Measurements from ENCODE around the gene SPTBN1.
A peak's percentile ranks its signal among the peaks of the same experiment; 100 is the strongest.

SPTBN1 gene

DNA sequence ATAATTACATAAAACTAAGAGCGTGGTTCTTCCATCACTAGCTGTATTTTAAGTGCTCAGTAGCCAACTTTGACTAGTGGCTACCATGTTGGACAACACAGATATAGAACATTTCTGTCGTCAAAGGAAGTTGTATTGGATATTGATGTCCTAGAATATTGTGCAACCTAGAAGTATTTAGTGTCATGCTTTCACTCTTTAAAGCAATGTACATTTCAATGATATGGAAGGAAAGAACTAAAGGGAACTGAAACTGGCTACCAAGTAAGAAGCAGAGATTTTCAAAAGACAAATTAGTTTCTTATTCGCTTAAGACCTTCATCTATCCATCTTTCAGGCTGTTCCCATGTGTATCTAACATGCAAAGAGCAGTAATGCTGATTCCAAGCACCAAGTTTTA lies 182.0 kb downstream of the SPTBN1 start:
- no peak for DNase-seq

DNA sequence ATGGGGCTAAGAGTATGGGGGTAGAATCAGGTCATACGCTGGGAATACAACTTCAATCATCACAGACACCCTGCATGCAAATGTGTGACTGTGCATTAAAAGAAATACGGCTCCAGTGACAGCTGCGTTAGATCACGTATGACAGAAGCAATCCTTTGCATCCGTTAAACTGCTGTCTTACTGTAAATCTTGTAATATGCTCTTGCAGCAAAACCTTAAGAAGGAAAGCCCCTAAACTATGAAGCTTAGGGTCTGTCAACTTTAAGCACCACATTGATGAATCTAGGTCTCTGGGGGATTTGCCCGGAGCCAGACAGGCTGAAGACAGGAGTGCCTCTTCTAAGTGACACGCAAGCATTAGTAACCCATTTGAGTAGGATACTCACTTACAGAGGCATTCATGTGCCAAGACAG lies 182.7 kb downstream of the SPTBN1 start:
- no peak for DNase-seq

DNA sequence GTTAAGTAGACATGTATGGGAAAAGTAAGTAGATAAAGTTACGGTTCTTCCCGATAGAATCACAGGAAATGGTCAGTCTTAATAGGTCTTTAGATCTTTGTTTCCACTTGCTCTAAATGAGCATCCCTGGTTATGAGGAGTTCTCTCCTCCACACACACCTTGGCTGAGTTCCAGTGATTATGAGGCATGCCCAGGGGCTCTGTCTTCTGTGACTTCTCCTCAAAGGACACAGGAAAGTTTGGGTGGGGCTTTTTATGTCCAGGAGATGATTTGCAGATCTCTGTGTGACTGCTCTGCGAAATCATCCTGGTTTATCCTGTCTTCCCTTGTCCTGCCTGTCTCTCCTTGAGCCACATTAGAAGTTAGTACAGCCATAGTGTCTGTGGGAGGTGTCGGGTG lies 183.5 kb downstream of the SPTBN1 start:
- no peak for DNase-seq

- DNase-seq = no peak
These were observed 184.9 kb downstream of the SPTBN1 start for GRCh38 chr2:54640834-54641540.

DNA sequence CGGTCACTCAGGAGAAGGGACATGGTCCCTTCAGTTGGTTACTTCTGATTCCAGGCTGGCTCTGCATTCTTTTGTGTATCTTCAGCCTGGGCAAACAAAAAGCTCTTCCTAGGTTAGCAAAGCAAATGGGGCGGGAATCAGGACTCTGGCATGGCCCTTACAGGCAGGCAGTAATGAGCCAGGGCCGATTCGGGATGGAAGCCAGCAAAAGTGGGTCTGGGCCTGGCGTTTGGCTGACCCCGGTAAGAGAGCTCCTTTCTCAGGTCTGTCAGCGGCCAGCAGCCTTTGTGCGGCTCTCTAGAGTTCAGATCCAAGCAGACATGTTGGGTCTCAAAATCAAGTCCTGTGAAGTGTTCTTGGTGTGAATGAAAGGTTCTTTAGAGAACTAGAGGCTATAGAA lies 185.9 kb downstream of the SPTBN1 start:
- no peak for DNase-seq

DNA sequence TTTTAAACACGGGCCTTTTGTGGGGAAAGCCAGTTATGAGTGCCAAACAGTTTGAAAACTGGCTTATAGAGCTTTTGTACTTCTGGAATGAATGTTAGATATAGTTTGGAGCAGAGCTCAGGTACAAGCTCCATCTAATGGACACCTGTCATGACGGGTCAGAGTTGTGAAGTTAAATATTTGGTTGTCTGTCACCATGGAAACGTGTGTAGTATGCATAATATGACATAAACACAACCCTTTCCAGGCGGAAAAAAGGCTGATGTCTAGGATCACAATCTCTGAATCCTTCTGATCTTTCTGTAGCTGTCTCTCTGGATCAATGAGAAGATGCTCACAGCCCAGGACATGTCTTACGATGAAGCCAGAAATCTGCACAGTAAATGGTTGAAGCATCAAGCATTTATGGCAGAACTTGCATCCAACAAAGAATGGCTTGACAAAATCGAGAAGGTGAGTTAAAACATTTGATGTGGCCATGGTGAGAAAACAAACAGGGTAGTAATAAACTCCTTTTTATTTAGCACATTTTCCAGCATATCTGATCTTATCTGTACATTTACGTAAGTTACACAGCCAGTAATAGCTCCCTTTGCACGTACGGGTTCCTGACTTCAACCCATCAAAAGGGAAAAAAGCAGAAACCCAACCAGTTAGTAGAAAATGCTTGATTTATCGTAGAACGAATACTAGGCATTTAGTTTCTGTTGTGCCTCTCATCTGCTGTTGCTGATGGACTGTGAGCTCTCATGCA lies 186.7 kb downstream of the SPTBN1 start:
- no peak for DNase-seq

GRCh38 chr2:54644236-54644635 lies 188.1 kb downstream of the SPTBN1 start:
- no peak for DNase-seq

- DNase-seq = no peak
These were observed 190.2 kb downstream of the SPTBN1 start for GRCh38 chr2:54646170-54646927.

GRCh38 chr2:54648256-54648655 lies 192.1 kb downstream of the SPTBN1 start:
- no peak for DNase-seq

- no peak for DNase-seq
These were observed 193.1 kb downstream of the SPTBN1 start for GRCh38 chr2:54649191-54649590.

GRCh38 chr2:54649633-54650032 lies 193.5 kb downstream of the SPTBN1 start:
- no peak for DNase-seq

DNA sequence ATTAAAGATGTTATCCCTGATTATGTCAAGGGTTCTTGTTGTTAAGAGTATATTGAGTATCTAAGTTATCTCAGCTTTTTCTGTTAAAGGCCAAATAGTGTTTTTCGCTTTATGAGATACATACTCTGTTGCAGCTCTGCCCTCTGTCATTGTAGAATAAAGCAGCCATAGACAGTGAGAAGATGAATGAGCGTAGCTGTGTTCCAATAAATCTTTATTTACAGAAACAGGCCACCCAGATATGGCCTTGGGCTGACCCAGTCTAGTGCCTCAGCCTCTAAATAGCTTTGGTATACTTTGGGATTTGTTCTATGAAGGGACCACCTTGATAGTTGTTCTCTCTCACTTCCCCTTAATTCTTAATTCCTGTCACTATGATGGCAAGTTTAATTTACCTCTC lies 194.5 kb downstream of the SPTBN1 start:
- no peak for DNase-seq

DNA sequence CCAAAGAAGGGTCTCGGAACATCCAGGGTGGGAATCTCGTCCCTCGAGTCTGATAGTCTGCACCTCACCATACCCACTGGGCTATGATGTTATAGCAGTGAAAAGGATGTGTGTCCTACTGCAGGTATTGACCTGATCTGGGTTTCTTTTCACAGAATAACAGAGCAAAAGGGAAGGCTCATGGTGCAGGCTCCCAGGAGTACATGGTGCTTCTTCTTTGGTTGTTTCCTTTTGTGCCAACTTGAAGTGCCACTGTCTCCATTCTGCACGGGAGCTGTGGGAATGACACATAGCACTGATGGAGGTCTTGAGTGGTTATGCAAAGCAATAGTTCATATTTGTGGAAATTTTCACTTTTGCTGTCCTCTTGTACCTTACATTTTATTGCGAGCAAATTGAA lies 195.2 kb downstream of the SPTBN1 start:
- no peak for DNase-seq

GRCh38 chr2:54652540-54652939 lies 196.4 kb downstream of the SPTBN1 start:
- DNase-seq = no peak

- no peak for DNase-seq
These were observed 197.6 kb downstream of the SPTBN1 start for GRCh38 chr2:54653572-54654204.

- no peak for DNase-seq
These were observed 199.1 kb downstream of the SPTBN1 start for GRCh38 chr2:54655046-54655809.

DNA sequence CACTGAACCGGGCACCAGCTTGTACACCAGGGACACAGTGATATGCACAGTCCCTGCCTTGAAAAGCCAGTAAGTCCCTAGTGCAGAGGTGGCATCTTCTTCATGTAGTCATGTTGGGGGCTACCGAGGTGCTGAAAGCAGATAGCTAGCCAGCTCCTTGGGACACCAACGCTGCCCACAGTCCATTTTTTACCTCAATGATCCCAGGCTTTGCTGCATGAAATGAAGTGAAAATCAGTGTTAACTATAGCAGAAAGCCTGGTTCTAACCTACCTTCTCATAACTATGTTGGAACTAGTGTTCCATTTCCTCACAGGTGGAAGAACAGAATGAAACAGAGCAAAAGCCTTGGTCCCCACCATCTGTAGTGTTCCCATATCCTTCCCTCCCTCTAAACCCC lies 200.7 kb downstream of the SPTBN1 start:
- DNase-seq = no peak

DNA sequence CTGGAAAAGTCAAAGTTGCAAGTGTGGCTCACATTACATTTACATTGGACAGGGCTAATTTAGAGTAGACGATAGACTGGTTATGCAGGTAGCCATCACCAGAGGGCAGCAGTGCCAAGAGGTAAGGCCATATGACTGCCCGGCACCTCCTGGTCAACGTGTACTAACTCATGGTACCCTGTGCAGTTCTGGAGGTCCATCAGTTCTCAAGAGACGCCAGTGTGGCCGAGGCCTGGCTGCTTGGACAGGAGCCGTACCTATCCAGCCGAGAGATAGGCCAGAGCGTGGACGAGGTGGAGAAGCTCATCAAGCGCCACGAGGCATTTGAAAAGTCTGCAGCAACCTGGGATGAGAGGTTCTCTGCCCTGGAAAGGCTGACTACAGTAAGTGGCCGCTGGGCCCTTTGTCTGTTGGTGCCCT lies 201.5 kb downstream of the SPTBN1 start:
- peak; percentile 34 for DNase-seq

DNA sequence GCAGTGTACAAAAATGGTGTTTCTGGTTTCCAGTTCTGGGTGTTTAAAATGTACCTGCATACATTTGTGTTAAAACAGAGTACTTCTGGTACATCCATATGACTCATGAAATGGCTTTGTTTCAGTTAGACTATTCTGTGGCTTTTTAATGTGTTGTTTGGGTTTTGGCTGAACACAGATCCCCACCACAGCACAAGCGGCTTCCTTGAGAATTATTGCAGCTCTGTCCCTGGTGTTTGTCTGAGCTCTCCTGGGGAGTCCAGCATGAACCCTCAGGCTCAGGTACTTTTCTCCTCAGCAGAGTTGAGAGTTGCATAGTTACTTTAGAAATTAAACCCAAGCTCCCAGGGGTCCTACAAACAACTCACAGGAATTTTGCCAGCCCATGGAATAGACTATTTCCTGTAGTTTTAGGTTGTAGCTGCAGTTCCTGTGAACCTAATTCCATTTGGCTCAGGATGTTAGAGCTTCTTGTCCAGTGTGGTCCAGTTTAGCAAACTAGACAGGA lies 202.5 kb downstream of the SPTBN1 start:
- DNase-seq = no peak

DNA sequence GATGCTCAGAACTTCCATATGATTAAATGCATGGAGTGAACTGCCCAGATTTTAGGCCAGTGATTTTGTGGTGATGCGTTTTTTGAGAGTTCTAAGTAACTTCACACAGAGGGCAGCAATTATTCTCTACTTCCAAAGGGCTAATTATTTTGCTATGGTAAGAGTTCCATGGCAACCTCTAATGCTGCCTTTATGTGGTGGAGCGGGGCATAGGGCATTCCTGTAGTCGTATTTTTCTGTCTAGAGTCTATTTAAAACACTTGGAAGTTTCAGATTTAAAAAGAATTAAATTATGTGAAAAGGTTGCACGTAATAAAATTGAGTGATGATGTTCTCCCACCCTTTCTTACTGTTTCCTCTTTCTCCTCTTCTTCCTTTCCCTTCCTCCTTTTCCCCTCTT lies 203.4 kb downstream of the SPTBN1 start:
- no peak for DNase-seq

DNA sequence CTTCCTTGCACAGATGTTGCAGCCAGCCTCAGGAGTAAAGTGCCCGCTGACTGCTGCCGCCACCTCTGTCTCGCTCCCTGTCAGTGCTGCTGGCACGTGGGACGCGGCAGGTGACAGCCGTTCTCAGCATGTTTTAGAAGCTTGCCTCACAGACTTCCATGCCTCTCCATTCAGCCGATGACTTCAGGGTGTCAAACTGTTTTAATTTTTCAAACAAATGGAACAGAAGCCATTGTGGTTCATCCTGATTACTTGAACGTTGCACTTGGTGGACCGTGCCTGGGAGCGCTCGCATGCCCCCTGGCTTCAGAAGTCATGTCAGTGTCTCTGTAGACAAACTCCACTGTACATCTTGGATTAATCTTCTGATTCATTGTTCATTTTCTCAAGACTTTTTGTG lies 204.6 kb downstream of the SPTBN1 start:
- DNase-seq = no peak

DNA sequence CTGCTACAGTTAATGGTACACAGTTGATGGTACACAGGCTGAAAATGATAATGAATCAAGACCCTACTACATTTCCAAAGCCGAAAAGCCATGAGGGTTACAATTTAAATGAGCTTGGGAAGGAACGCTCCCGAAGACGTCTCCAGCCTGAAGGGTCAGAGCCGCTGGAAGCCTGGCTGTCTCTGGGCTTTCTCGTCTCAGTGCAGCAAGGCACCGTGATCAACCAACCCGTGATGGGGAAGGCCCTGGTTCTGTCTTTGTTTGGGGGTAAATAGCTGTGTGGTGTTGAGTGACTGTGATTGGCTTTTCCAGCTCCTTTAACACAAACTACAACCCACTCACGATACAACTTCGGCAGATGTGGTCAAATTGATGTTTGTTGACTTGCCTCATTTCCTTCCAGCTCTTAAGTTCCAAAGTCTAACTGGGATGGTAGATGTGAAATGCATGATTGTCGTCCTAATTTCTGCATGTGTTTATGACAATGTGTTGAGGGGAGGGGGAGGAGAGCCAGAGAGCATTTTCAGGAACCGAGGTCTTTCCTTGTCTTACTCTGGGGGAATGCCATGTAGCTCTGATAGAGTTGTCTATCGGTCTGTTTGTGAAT lies 207.4 kb downstream of the SPTBN1 start:
- DNase-seq = no peak
